ENCODE measurements around the gene CSRP2.

CSRP2 gene

GRCh38 chr12:76878899-76879709, at the start of gene CSRP2:
TSS of gene CSRP2 (minus strand) at chr12:76879019. CDS start at chr12:76866260, 12,759 bp downstream.
- peak; percentile 38 to 58 (median 44) for DNase-seq (ENCODE audit: low read depth in 3 of 3)

- DNase-seq (ENCODE audit: low read depth in 3 of 3): peak in 1 of 3 donors; percentile 32
Measured at GRCh38 chr12:76927170-76927784, 48.5 kb upstream of the CSRP2 start.

- no peak for DNase-seq (ENCODE audit: low read depth in 3 of 3)
Measured at GRCh38 chr12:76925135-76925534, 46.3 kb upstream of the CSRP2 start.

- no peak for DNase-seq (ENCODE audit: low read depth in 3 of 3)
Measured at GRCh38 chr12:76922866-76923265, 44.0 kb upstream of the CSRP2 start.

GRCh38 chr12:76921891-76922664, 43.3 kb upstream of the CSRP2 start:
- no peak for DNase-seq (ENCODE audit: low read depth in 3 of 3)

GRCh38 chr12:76921100-76921471, 42.3 kb upstream of the CSRP2 start:
- no peak for DNase-seq (ENCODE audit: low read depth in 3 of 3)

- no peak for DNase-seq (ENCODE audit: low read depth in 3 of 3)
Measured at GRCh38 chr12:76920172-76921099, 41.6 kb upstream of the CSRP2 start.

- no peak for DNase-seq (ENCODE audit: low read depth in 3 of 3)
Measured at GRCh38 chr12:76919383-76920171, 40.8 kb upstream of the CSRP2 start.

- DNase-seq (ENCODE audit: low read depth in 3 of 3): no peak
Measured at GRCh38 chr12:76916170-76916540, 37.3 kb upstream of the CSRP2 start.

GRCh38 chr12:76915361-76916169, 36.7 kb upstream of the CSRP2 start:
- no peak for DNase-seq (ENCODE audit: low read depth in 3 of 3)

- DNase-seq (ENCODE audit: low read depth in 3 of 3): no peak
Measured at GRCh38 chr12:76914102-76914859, 35.5 kb upstream of the CSRP2 start.

GRCh38 chr12:76909290-76909689, 30.5 kb upstream of the CSRP2 start:
- DNase-seq (ENCODE audit: low read depth in 3 of 3): no peak

GRCh38 chr12:76908303-76909017, 29.6 kb upstream of the CSRP2 start:
- no peak for DNase-seq (ENCODE audit: low read depth in 3 of 3)

GRCh38 chr12:76901628-76902380, 23.0 kb upstream of the CSRP2 start:
- DNase-seq (ENCODE audit: low read depth in 3 of 3): no peak

GRCh38 chr12:76899522-76899921, 20.7 kb upstream of the CSRP2 start:
- no peak for DNase-seq (ENCODE audit: low read depth in 3 of 3)

- DNase-seq (ENCODE audit: low read depth in 3 of 3): no peak
Measured at GRCh38 chr12:76898442-76898841, 19.6 kb upstream of the CSRP2 start.

- DNase-seq (ENCODE audit: low read depth in 3 of 3): no peak
Measured at GRCh38 chr12:76896274-76896673, 17.5 kb upstream of the CSRP2 start.

- no peak for DNase-seq (ENCODE audit: low read depth in 3 of 3)
Measured at GRCh38 chr12:76895796-76896195, 17.0 kb upstream of the CSRP2 start.

Data from stimulated activated CD4-positive, alpha-beta T cell treated with anti-CD3 and anti-CD28 coated beads, TNF-alpha, amount 100 ng/mL, for 48 hours (primary cell).